HG03280 (cell line): ENCODE results near the gene SND1.

Experiments
- ATAC-seq: cut with Tn5 transposase; IDR thresholded peaks from one replicate; pipeline ENCODE4 v1.9.1; 2021; ENCODE audit warnings: mild to moderate bottlenecking, moderate library complexity; ENCODE audit not compliant: unreplicated experiment

SND1 gene

GRCh38 chr7:127651556-127652332 lies at the start of gene SND1:
SND1 (plus strand) TSS chr7:127652194; CDS start chr7:127652374, 180 bp downstream.
- peak; percentile 92 for ATAC-seq

- ATAC-seq = no peak
Observed at GRCh38 chr7:127608446-127608845, 43.5 kb upstream of the SND1 start.

GRCh38 chr7:127609297-127609696 lies 42.7 kb upstream of the SND1 start:
- ATAC-seq = no peak

- ATAC-seq = no peak
Observed at GRCh38 chr7:127612263-127612662, 39.7 kb upstream of the SND1 start.

- ATAC-seq = no peak
Observed at GRCh38 chr7:127616724-127617123, 35.3 kb upstream of the SND1 start.

GRCh38 chr7:127618042-127618441 lies 34.0 kb upstream of the SND1 start, which contains the start of gene PAX4:
PAX4 (minus strand) TSS chr7:127618142; CDS start chr7:127615928, 2,214 bp downstream.
- no peak for ATAC-seq

GRCh38 chr7:127618775-127619174 lies 33.2 kb upstream of the SND1 start:
- ATAC-seq = no peak

GRCh38 chr7:127619681-127620405 lies 32.2 kb upstream of the SND1 start:
- ATAC-seq = no peak

GRCh38 chr7:127620406-127621233 lies 31.4 kb upstream of the SND1 start:
- ATAC-seq = no peak

- no peak for ATAC-seq
Observed at GRCh38 chr7:127625331-127625730, 26.7 kb upstream of the SND1 start.

GRCh38 chr7:127628445-127628844 lies 23.5 kb upstream of the SND1 start:
- no peak for ATAC-seq

- ATAC-seq = no peak
Observed at GRCh38 chr7:127629268-127629854, 22.6 kb upstream of the SND1 start.

- ATAC-seq = no peak
Observed at GRCh38 chr7:127632276-127632910, 19.6 kb upstream of the SND1 start.

- no peak for ATAC-seq
Observed at GRCh38 chr7:127635659-127636285, 16.2 kb upstream of the SND1 start.

- no peak for ATAC-seq
Observed at GRCh38 chr7:127638197-127638596, 13.8 kb upstream of the SND1 start.

- no peak for ATAC-seq
Observed at GRCh38 chr7:127644484-127644883, 7.5 kb upstream of the SND1 start.

- ATAC-seq = no peak
Observed at GRCh38 chr7:127647636-127648035, 4.4 kb upstream of the SND1 start.

GRCh38 chr7:127648986-127649385 lies 3.0 kb upstream of the SND1 start:
- ATAC-seq = no peak

GRCh38 chr7:127650847-127651555 lies 993 bp upstream of the SND1 start:
- ATAC-seq = no peak
